Neural progenitor cell (in vitro differentiated cells): ENCODE data around the gene ACTL7B. TPM values are rescaled to one million over a fixed set of nuclear protein-coding genes. Genes with fewer than 3 reads are reported as not detected.

Source experiments
- DNase-seq: peaks from one replicate; pipeline ENCODE4 v3.0.0-alpha.2; 2016; ENCODE audit warnings: low spot score
- H2AFZ ChIP-seq: fragments of 200-600 bp; sonication (generic); replicated peaks from 2 replicates; pipeline ENCODE4 v1.6.1; 2016; ENCODE audit warnings: antibody characterized with exemption
- H3F3A ChIP-seq: fragments of 200-600 bp; sonication (generic); 2 replicates; pipeline ENCODE4 v1.6.1; 2016; ENCODE audit warnings: antibody characterized with exemption, low read depth
- H3K27ac ChIP-seq: fragments of 200-600 bp; sonication (generic); 2 replicates; pipeline ENCODE4 v1.5.1; 2016; ENCODE audit warnings: mild to moderate bottlenecking
- H3K27me3 ChIP-seq: fragments of 200-600 bp; sonication (generic); 2 replicates; pipeline ENCODE4 v1.6.1; 2016; ENCODE audit warnings: mild to moderate bottlenecking, moderate library complexity
- H3K36me3 ChIP-seq: fragments of 200-600 bp; sonication (generic); 2 replicates; pipeline ENCODE4 v1.5.1; 2016
- H3K4me1 ChIP-seq: fragments of 200-600 bp; sonication (generic); 2 replicates; pipeline ENCODE4 v1.6.1; 2016; ENCODE audit warnings: mixed run types
- H3K4me2 ChIP-seq: fragments of 200-600 bp; sonication (generic); 2 replicates; pipeline ENCODE4 v1.6.1; 2016
- H3K4me3 ChIP-seq: fragments of 200-600 bp; sonication (generic); 2 replicates; pipeline ENCODE4 v1.5.1; 2016
- H3K79me2 ChIP-seq: fragments of 200-600 bp; sonication (generic); 2 replicates; pipeline ENCODE4 v1.6.1; 2016; ENCODE audit warnings: low read depth
- H3K9ac ChIP-seq: fragments of 200-600 bp; sonication (generic); 2 replicates; pipeline ENCODE4 v1.6.1; 2016
- H3K9me3 ChIP-seq: fragments of 200-600 bp; sonication (generic); 2 replicates; pipeline ENCODE4 v1.5.1; 2016; ENCODE audit warnings: low read depth
- H4K20me1 ChIP-seq: fragments of 200-600 bp; sonication (generic); 2 replicates; pipeline ENCODE4 v1.6.1; 2016; ENCODE audit warnings: low read depth
- H3K27ac Mint-ChIP-seq: 3 replicates; pipeline ENCODE4 v1.8.0; 2021; ENCODE audit warnings: mixed read lengths
- H3K27me3 Mint-ChIP-seq: 2 replicates; pipeline ENCODE4 v1.8.0; 2022; ENCODE audit warnings: low read depth, mild to moderate bottlenecking, inconsistent platforms, moderate library complexity, mixed read lengths; ENCODE audit not compliant: insufficient read depth
- H3K36me3 Mint-ChIP-seq: 3 replicates; pipeline ENCODE4 v1.8.0; 2021; ENCODE audit warnings: mixed read lengths
- H3K4me1 Mint-ChIP-seq: 3 replicates; pipeline ENCODE4 v1.8.0; 2021; ENCODE audit warnings: mixed read lengths
- H3K4me3 Mint-ChIP-seq: 3 replicates; pipeline ENCODE4 v1.8.0; 2021; ENCODE audit warnings: mild to moderate bottlenecking, moderate library complexity, mixed read lengths
- H3K9me3 Mint-ChIP-seq: 3 replicates; pipeline ENCODE4 v1.8.0; 2020; ENCODE audit warnings: mixed read lengths
- EZH2 ChIP-seq: fragments of 200-600 bp; sonication (generic); IDR thresholded peaks from 2 replicates; pipeline ENCODE4 v1.6.1; 2017; ENCODE audit warnings: antibody characterized with exemption, mild to moderate bottlenecking, moderate library complexity
- EZH2phosphoT487 ChIP-seq: fragments of 200-600 bp; sonication (generic); IDR thresholded peaks from 2 replicates; pipeline ENCODE4 v1.6.1; 2017; ENCODE audit warnings: antibody characterized with exemption
- small RNA-seq: library from RNA; depleted of rRNA; stranded (forward); fragments of <200 nt; gene quantifications from one replicate; pipeline ENCODE3, GENCODE V24; 2015
- total RNA-seq: library from RNA; depleted of rRNA; stranded (reverse); fragments of >200 nt; gene quantifications from 2 replicates; pipeline ENCODE4 v1.2.3, GENCODE V29; 2015; ENCODE audit warnings: low replicate concordance
- TF ChIP-seq, protein P1 (sequence below): fragments of 200-600 bp; sonication (generic); IDR thresholded peaks from 2 replicates; pipeline ENCODE4 v1.5.1; 2017; ENCODE audit warnings: antibody characterized with exemption, mild to moderate bottlenecking

Gene ACTL7B
- total RNA-seq, 1 donor from 2014 or later: not detected

DNA sequence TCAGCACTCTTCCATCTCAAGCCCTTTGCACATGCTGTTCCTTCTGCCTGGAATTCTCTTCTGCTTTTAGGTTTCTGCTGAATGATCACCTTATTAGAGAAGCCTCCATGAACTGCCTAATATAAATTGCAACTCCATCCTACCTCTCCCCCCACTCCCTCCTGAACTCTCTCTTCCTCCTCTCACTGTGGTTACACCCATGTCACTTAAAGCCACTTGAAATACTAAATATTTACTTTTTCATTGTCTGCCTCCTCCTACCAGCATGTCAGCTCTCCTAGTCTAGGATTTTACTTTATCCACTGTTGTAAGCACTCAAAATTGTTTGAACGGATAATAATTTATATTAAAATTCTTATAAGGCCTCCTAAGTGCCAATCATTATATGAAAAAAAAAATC, 43.8 kb downstream of the ACTL7B start:
- no peak overlapping the region for H3K27ac Mint-ChIP-seq
- no peaks in the 10 kb centered on the region for H3F3A ChIP-seq
- H3K27me3 Mint-ChIP-seq: peaks cover 2% of the 10 kb centered on the region
- TF ChIP-seq EZH2phosphoT487 (no peak), EZH2 (no peak)
- TF ChIP-seq, protein P1, sequence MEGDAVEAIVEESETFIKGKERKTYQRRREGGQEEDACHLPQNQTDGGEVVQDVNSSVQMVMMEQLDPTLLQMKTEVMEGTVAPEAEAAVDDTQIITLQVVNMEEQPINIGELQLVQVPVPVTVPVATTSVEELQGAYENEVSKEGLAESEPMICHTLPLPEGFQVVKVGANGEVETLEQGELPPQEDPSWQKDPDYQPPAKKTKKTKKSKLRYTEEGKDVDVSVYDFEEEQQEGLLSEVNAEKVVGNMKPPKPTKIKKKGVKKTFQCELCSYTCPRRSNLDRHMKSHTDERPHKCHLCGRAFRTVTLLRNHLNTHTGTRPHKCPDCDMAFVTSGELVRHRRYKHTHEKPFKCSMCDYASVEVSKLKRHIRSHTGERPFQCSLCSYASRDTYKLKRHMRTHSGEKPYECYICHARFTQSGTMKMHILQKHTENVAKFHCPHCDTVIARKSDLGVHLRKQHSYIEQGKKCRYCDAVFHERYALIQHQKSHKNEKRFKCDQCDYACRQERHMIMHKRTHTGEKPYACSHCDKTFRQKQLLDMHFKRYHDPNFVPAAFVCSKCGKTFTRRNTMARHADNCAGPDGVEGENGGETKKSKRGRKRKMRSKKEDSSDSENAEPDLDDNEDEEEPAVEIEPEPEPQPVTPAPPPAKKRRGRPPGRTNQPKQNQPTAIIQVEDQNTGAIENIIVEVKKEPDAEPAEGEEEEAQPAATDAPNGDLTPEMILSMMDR: no peak
- H3K4me2 ChIP-seq: no peak overlapping the region
- no peaks in the 10 kb centered on the region for H3K9me3 ChIP-seq
- no peak overlapping the region for H2AFZ ChIP-seq
- no peak overlapping the region for H3K4me3 Mint-ChIP-seq
- H3K27me3 ChIP-seq: no peaks in the 10 kb centered on the region
- H3K4me1 ChIP-seq: peaks cover 7% of the 10 kb centered on the region
- H3K9me3 Mint-ChIP-seq: peaks cover 4% of the 10 kb centered on the region
- no peaks in the 10 kb centered on the region for H3K36me3 Mint-ChIP-seq
- H3K4me1 Mint-ChIP-seq: peaks cover 24% of the 10 kb centered on the region
- H3K79me2 ChIP-seq: no peaks in the 10 kb centered on the region
- no peak overlapping the region for H3K27ac ChIP-seq
- no peak for DNase-seq
- no peaks in the 10 kb centered on the region for H4K20me1 ChIP-seq
- H3K4me3 ChIP-seq: no peak overlapping the region
- no peaks in the 10 kb centered on the region for H3K36me3 ChIP-seq
- no peak overlapping the region for H3K9ac ChIP-seq

DNA sequence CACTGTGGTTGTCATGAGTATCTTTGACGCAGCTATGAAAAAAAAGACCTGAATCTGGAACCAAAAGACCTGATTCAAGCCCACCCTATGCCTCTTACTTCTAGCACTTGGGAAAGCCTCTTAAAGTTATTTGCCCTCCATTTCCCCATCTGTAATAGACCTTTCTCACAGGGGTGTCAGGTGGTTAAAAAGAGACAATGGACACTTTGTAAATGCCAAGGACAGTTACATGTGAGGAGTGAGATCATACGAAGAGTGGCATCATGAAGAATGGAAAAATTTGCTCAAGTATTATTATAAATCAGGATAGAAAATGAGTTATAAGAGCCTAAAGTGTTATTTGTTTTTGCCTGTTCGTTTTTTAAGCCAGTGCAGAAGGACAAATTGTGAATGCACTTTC, 46.5 kb downstream of the ACTL7B start:
- no peaks in the 10 kb centered on the region for H3K36me3 ChIP-seq
- H3K4me3 ChIP-seq: no peak overlapping the region
- H3K27me3 ChIP-seq: no peaks in the 10 kb centered on the region
- Mint-ChIP-seq H3K36me3 (no peaks in the 10 kb centered on the region), H3K4me1 (peaks cover 14% of the 10 kb centered on the region), H3K4me3 (no peak overlapping the region), H3K27ac (no peak overlapping the region), H3K9me3 (peaks cover 4% of the 10 kb centered on the region), H3K27me3 (peaks cover 2% of the 10 kb centered on the region)
- no peaks in the 10 kb centered on the region for H3K9me3 ChIP-seq
- no peaks in the 10 kb centered on the region for H3K79me2 ChIP-seq
- TF ChIP-seq EZH2 (no peak), EZH2phosphoT487 (no peak)
- TF ChIP-seq, protein P1: no peak
- no peak overlapping the region for H2AFZ ChIP-seq
- DNase-seq: no peak
- H3K9ac ChIP-seq: no peak overlapping the region
- H3K4me2 ChIP-seq: no peak overlapping the region
- H3F3A ChIP-seq: no peaks in the 10 kb centered on the region
- H3K27ac ChIP-seq: no peak overlapping the region
- no peaks in the 10 kb centered on the region for H3K4me1 ChIP-seq
- no peaks in the 10 kb centered on the region for H4K20me1 ChIP-seq

Small RNAs within 50 kb of the gene (small RNA-seq; reads per million reads assigned to genes)
- not detected for gene AL359692.1

Other genes with a start within 250 kb of the ACTL7B start
- not detected in 2 replicates for gene ACTL7A, start 6.3 kb upstream of the ACTL7B start, total RNA-seq
- gene ELP1, start 78.1 kb upstream of the ACTL7B start, total RNA-seq: 42.8 and 97.2 TPM in 2 replicates
- gene ABITRAM, start 78.4 kb upstream of the ACTL7B start, total RNA-seq: 13.1 and 20.4 TPM in 2 replicates
- gene CTNNAL1, start 157.5 kb upstream of the ACTL7B start, total RNA-seq: 102 and 156 TPM in 2 replicates